ENCODE results near the gene AKAP5. TPM values are rescaled to one million over a fixed set of nuclear protein-coding genes. Genes with fewer than 3 reads are reported as not detected.
"Not testable (repeated sequence)": the region's sequence is repeated elsewhere in the genome, so short reads cannot be mapped to it uniquely, and the experiment has no call there.

Gene AKAP5
- total and polyA plus RNA-seq, 9 of the 15 experiments (the other 6 are each of a cell fraction or from before 2014, with no cell fraction given) = 0.06 to 0.94 (median 0.34) TPM

DNA sequence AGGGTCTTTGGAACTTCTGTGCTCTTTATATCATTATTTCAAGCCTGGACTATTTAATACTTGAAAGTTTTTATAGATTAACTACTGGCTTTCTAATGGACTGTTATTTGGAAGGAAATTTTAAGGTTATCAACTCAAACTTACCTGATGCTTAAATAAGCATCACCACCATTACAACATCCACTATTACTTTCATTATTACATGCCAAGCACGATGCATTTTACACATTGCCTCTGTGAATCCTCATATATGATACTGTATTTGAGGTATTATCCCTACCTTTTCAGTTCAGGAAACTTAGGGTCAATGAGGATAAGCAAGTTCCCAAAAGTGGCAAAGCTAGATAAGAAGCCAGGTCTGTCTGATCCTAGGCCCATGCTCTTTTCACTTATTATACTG, 51.7 kb downstream of the AKAP5 start:
- BruUV-seq (replicated peaks) = no TSS peak
- H4K20me1 ChIP-seq (replicated peaks; ENCODE audit: control insufficient read depth, insufficient read depth, low read length) = no peaks in the 10 kb centered on the region
- CTCF ChIA-PET (ENCODE audit: low intra/inter-chr PET ratio) = no interaction called here
- no peak overlapping the region for H3K27ac ChIP-seq (ENCODE audit: extremely low read depth, low read depth, low read length)
- in situ Hi-C loops (cut with MboI) (no loop called here), intact Hi-C loops (cut with micrococcal nuclease) (no loop called here)
- TF ChIP-seq, protein P1, sequence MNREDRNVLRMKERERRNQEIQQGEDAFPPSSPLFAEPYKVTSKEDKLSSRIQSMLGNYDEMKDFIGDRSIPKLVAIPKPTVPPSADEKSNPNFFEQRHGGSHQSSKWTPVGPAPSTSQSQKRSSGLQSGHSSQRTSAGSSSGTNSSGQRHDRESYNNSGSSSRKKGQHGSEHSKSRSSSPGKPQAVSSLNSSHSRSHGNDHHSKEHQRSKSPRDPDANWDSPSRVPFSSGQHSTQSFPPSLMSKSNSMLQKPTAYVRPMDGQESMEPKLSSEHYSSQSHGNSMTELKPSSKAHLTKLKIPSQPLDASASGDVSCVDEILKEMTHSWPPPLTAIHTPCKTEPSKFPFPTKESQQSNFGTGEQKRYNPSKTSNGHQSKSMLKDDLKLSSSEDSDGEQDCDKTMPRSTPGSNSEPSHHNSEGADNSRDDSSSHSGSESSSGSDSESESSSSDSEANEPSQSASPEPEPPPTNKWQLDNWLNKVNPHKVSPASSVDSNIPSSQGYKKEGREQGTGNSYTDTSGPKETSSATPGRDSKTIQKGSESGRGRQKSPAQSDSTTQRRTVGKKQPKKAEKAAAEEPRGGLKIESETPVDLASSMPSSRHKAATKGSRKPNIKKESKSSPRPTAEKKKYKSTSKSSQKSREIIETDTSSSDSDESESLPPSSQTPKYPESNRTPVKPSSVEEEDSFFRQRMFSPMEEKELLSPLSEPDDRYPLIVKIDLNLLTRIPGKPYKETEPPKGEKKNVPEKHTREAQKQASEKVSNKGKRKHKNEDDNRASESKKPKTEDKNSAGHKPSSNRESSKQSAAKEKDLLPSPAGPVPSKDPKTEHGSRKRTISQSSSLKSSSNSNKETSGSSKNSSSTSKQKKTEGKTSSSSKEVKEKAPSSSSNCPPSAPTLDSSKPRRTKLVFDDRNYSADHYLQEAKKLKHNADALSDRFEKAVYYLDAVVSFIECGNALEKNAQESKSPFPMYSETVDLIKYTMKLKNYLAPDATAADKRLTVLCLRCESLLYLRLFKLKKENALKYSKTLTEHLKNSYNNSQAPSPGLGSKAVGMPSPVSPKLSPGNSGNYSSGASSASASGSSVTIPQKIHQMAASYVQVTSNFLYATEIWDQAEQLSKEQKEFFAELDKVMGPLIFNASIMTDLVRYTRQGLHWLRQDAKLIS (CRISPR knock-in tag; IDR thresholded peaks at IDR 0.05) = no peak
- TF ChIP-seq, protein P2, sequence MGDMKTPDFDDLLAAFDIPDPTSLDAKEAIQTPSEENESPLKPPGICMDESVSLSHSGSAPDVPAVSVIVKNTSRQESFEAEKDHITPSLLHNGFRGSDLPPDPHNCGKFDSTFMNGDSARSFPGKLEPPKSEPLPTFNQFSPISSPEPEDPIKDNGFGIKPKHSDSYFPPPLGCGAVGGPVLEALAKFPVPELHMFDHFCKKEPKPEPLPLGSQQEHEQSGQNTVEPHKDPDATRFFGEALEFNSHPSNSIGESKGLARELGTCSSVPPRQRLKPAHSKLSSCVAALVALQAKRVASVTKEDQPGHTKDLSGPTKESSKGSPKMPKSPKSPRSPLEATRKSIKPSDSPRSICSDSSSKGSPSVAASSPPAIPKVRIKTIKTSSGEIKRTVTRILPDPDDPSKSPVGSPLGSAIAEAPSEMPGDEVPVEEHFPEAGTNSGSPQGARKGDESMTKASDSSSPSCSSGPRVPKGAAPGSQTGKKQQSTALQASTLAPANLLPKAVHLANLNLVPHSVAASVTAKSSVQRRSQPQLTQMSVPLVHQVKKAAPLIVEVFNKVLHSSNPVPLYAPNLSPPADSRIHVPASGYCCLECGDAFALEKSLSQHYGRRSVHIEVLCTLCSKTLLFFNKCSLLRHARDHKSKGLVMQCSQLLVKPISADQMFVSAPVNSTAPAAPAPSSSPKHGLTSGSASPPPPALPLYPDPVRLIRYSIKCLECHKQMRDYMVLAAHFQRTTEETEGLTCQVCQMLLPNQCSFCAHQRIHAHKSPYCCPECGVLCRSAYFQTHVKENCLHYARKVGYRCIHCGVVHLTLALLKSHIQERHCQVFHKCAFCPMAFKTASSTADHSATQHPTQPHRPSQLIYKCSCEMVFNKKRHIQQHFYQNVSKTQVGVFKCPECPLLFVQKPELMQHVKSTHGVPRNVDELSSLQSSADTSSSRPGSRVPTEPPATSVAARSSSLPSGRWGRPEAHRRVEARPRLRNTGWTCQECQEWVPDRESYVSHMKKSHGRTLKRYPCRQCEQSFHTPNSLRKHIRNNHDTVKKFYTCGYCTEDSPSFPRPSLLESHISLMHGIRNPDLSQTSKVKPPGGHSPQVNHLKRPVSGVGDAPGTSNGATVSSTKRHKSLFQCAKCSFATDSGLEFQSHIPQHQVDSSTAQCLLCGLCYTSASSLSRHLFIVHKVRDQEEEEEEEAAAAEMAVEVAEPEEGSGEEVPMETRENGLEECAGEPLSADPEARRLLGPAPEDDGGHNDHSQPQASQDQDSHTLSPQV (IDR thresholded peaks at IDR 0.05) = no peak
- no peak for TF ChIP-seq MED1 (CRISPR knock-in tag; IDR thresholded peaks at IDR 0.05; ENCODE audit: borderline replicate concordance)
- no peak for TF ChIP-seq EZH2 (IDR thresholded peaks at IDR 0.05; ENCODE audit: borderline replicate concordance, low read depth, low read length)
- TF ChIP-seq SOX6 (IDR thresholded peaks at IDR 0.05) = no peak
- no peak for TF ChIP-seq ESRRA (IDR thresholded peaks at IDR 0.05; ENCODE audit: borderline replicate concordance, low read depth)
- H3K4me2 ChIP-seq (ENCODE audit: insufficient read depth, low read length) = no peak overlapping the region
- peaks cover 6% of the 10 kb centered on the region; the same call in 1 of the 3 replicates for H3K36me3 ChIP-seq (ENCODE audit: control insufficient read depth, insufficient read depth, low read length)
- no peak overlapping the region for H3K9ac ChIP-seq (ENCODE audit: insufficient read depth in 1 of 2, low read depth in 2 of 2, low read length in 2 of 2)
- WGBS (ENCODE audit: insufficient coverage, low coverage, missing lambda C conversion rate) = 29% methylated on average over 1 of the region's 1 CpG
- DNase-seq (ENCODE audit: extremely low read depth in 1 of 4, low spot score in 3 of 4) = no peak
- no peak overlapping the region for H3K4me3 ChIP-seq
- no peak for FAIRE-seq
- POLR2A ChIA-PET = interaction anchor here (0.7 kb wide), 1 partner anchor 9 kb away, joined by 3 read pairs; no protein-coding TSS in a partner anchor
- no peaks in the 10 kb centered on the region for H3K9me3 ChIP-seq (replicated peaks; ENCODE audit: control insufficient read depth, insufficient read depth, low read depth, low read length)
- no peak overlapping the region for H2AFZ ChIP-seq (ENCODE audit: low read depth, low read length)
- no peaks in the 10 kb centered on the region for H3K9me1 ChIP-seq (ENCODE audit: control insufficient read depth, insufficient read depth, low read length)
- H3K27me3 ChIP-seq (ENCODE audit: control insufficient read depth in 2 of 2, insufficient read depth in 2 of 2, low read length in 2 of 2) = no peaks in the 10 kb centered on the region
- peaks cover 0 to 3% of the 10 kb centered on the region in 2 experiments; a peak in 1 of 5 replicates for H3K4me1 ChIP-seq (replicated peaks in 1 of 2; ENCODE audit: control insufficient read depth in 2 of 2, insufficient read depth in 2 of 2, low read length in 2 of 2)
- no peak for ATAC-seq
- H3K79me2 ChIP-seq (ENCODE audit: control insufficient read depth, insufficient read depth, low read length) = peaks cover 3% of the 10 kb centered on the region; the same call in 2 of the 3 replicates

DNA sequence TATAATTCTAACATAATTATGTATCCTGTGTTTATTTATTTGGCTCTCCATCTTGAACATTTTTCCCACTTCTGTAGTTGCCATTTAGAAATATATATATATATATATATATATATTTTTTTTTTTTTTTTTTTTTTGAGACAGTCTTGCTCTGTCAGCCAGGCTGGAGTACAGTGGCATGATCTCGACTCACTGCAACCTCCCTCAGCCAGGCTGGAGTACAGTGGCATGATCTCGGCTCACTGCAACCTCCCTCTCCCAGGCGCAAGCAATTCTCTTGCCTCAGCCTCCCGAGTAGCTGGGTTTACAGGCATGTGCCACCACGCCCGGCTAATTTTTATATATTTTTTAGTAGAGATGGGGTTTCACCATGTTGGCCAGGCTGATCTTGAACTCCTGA, 52.4 kb downstream of the AKAP5 start:
- H3K27me3 ChIP-seq (ENCODE audit: control insufficient read depth in 2 of 2, insufficient read depth in 2 of 2, low read length in 2 of 2); H3K4me1 ChIP-seq (replicated peaks in 1 of 2; ENCODE audit: control insufficient read depth in 2 of 2, insufficient read depth in 2 of 2, low read length in 2 of 2); H3K36me3 ChIP-seq (ENCODE audit: control insufficient read depth, insufficient read depth, low read length); H3K79me2 ChIP-seq (ENCODE audit: control insufficient read depth, insufficient read depth, low read length); H3K9me1 ChIP-seq (ENCODE audit: control insufficient read depth, insufficient read depth, low read length); ATAC-seq; FAIRE-seq; H2AFZ ChIP-seq (ENCODE audit: low read depth, low read length); in situ Hi-C loops (cut with MboI); H3K4me2 ChIP-seq (ENCODE audit: insufficient read depth, low read length); H3K27ac ChIP-seq (ENCODE audit: extremely low read depth, low read depth, low read length); H3K4me3 ChIP-seq; H4K20me1 ChIP-seq (replicated peaks; ENCODE audit: control insufficient read depth, insufficient read depth, low read length); H3K9ac ChIP-seq (ENCODE audit: insufficient read depth in 1 of 2, low read depth in 2 of 2, low read length in 2 of 2); BruUV-seq (replicated peaks); POLR2A ChIA-PET; DNase-seq (ENCODE audit: extremely low read depth in 1 of 4, low spot score in 3 of 4); intact Hi-C loops (cut with micrococcal nuclease); H3K9me3 ChIP-seq (replicated peaks; ENCODE audit: control insufficient read depth, insufficient read depth, low read depth, low read length); CTCF ChIA-PET (ENCODE audit: low intra/inter-chr PET ratio): not testable (repeated sequence)
- 64% methylated on average over 5 of the region's 6 CpGs for WGBS (ENCODE audit: insufficient coverage, low coverage, missing lambda C conversion rate)

Data from K562 (cell line).